Keratinocyte (primary cell): ENCODE data around the gene RALGAPA2. TPM values are rescaled to one million over a fixed set of nuclear protein-coding genes. Genes with fewer than 3 reads are reported as not detected.

ENCODE experiments used
- DNase-seq: peaks from one replicate; pipeline ENCODE4 v3.0.0-alpha.2; 2011; ENCODE audit warnings: low read depth, missing footprints, low spot score
- FAIRE-seq: peaks from 2 replicates; lab custom pipeline; 2011; peaks lifted over from hg19 to GRCh38; lab: Jason Lieb, UNC
- H2AFZ ChIP-seq: 2 replicates; pipeline ENCODE4 v1.6.0; 2012; ENCODE audit warnings: low read length, control low read depth, inconsistent platforms; ENCODE audit not compliant: control insufficient read depth
- H3K27ac ChIP-seq: 2 replicates; pipeline ENCODE4 v1.5.1; 2011; ENCODE audit warnings: low read length; ENCODE audit not compliant: control insufficient read depth, insufficient read depth
- H3K27me3 ChIP-seq: 3 replicates; pipeline ENCODE4 v1.6.0; 2011; ENCODE audit warnings: low read length; ENCODE audit not compliant: control insufficient read depth, insufficient read depth; ENCODE audit errors: extremely low read depth
- H3K36me3 ChIP-seq, 2 experiments: 2 replicates in 1 of 2; 3 replicates in 1 of 2; pipeline ENCODE4 v1.5.1; 2011; ENCODE audit warnings: low read length in 2 of 2, mild to moderate bottlenecking in 1 of 2; ENCODE audit not compliant: control insufficient read depth in 2 of 2, insufficient read depth in 2 of 2; ENCODE audit errors: extremely low read depth in 1 of 2
- H3K4me1 ChIP-seq: 3 replicates; pipeline ENCODE4 v1.5.1; 2011; ENCODE audit warnings: low read length; ENCODE audit not compliant: control insufficient read depth, insufficient read depth; ENCODE audit errors: extremely low read depth
- H3K4me2 ChIP-seq: 3 replicates; pipeline ENCODE4 v1.6.0; 2011; ENCODE audit warnings: low read depth, low read length; ENCODE audit not compliant: control insufficient read depth, insufficient read depth; ENCODE audit errors: extremely low read depth
- H3K4me3 ChIP-seq, 3 experiments: fragments of 200-600 bp in 1 of 3; sonication (generic) in 1 of 3; 2 replicates in 2 of 3; 3 replicates in 1 of 3; pipeline ENCODE4 v1.5.1; 2011 to 2016; ENCODE audit warnings: low read length in 3 of 3, mild to moderate bottlenecking in 3 of 3, control low read depth in 2 of 3, inconsistent platforms in 1 of 3, low read depth in 1 of 3, mixed read lengths in 1 of 3, mixed run types in 1 of 3, moderate library complexity in 1 of 3; ENCODE audit not compliant: control insufficient read depth in 2 of 3, insufficient read depth in 2 of 3; ENCODE audit errors: extremely low read depth in 1 of 3
- H3K79me2 ChIP-seq: 2 replicates; pipeline ENCODE4 v1.6.0; 2012; ENCODE audit warnings: low read length; ENCODE audit not compliant: control insufficient read depth, insufficient read depth
- H3K9ac ChIP-seq: 3 replicates; pipeline ENCODE4 v1.6.0; 2011; ENCODE audit warnings: low read length; ENCODE audit not compliant: control insufficient read depth, insufficient read depth; ENCODE audit errors: extremely low read depth
- H3K9me1 ChIP-seq: 3 replicates; pipeline ENCODE4 v1.6.0; 2011; ENCODE audit warnings: low read length; ENCODE audit not compliant: control insufficient read depth, insufficient read depth; ENCODE audit errors: extremely low read depth
- H3K9me3 ChIP-seq: 2 replicates; pipeline ENCODE4 v1.5.1; 2012; ENCODE audit warnings: low read depth, low read length; ENCODE audit not compliant: control insufficient read depth
- H4K20me1 ChIP-seq: 3 replicates; pipeline ENCODE4 v1.6.0; 2011; ENCODE audit warnings: low read length; ENCODE audit not compliant: control insufficient read depth, insufficient read depth; ENCODE audit errors: extremely low read depth
- EZH2 ChIP-seq: IDR thresholded peaks from one replicate; pipeline ENCODE4 v1.6.1; 2012; ENCODE audit warnings: inconsistent platforms, mild to moderate bottlenecking, low read length, moderate library complexity
- dilution Hi-C: fragments of 300-500 bp; cut with MboI; formaldehyde crosslinking; loops from one replicate; pipeline ENCODE4 v1.7.0; 2020; ENCODE audit warnings: low sequenced_read_pairs; ENCODE audit not compliant: extremely low pct_ligation_motif_present
- polyA plus RNA-seq, 5 experiments: library from polyadenylated mRNA; depleted of rRNA in 3 of 5; stranded (reverse) in 3 of 5; stranded (forward) in 1 of 5; unstranded in 1 of 5; fragments of >200 nt; gene quantifications; 1 replicate in 1 of 5; 2 replicates in 3 of 5; 3 replicates in 1 of 5; pipeline versions ENCODE4 v1.2.1 to v1.2.3, GENCODE V29; 2011 to 2012; ENCODE audit warnings: missing spikeins in 2 of 5, low read depth in 1 of 5, low replicate concordance in 1 of 5
- TF ChIP-seq, protein P1 (sequence below), 3 experiments: IDR thresholded peaks in 1 of 3; conservative IDR thresholded peaks in 1 of 3; optimal IDR thresholded peaks in 1 of 3; 2 replicates in 2 of 3; 3 replicates in 1 of 3; pipeline versions ENCODE3 to v1.5.1; 2011; ENCODE audit warnings: low read length in 3 of 3, mild to moderate bottlenecking in 3 of 3, moderate library complexity in 2 of 3, control low read depth in 1 of 3, inconsistent platforms in 1 of 3; ENCODE audit not compliant: insufficient read depth in 2 of 3; ENCODE audit errors: extremely low read depth in 1 of 3

RALGAPA2 gene
- polyA plus RNA-seq, 1 donor (not counting 4 experiments of a cell fraction or from before 2014, with no cell fraction given) = 3.2 TPM

DNA sequence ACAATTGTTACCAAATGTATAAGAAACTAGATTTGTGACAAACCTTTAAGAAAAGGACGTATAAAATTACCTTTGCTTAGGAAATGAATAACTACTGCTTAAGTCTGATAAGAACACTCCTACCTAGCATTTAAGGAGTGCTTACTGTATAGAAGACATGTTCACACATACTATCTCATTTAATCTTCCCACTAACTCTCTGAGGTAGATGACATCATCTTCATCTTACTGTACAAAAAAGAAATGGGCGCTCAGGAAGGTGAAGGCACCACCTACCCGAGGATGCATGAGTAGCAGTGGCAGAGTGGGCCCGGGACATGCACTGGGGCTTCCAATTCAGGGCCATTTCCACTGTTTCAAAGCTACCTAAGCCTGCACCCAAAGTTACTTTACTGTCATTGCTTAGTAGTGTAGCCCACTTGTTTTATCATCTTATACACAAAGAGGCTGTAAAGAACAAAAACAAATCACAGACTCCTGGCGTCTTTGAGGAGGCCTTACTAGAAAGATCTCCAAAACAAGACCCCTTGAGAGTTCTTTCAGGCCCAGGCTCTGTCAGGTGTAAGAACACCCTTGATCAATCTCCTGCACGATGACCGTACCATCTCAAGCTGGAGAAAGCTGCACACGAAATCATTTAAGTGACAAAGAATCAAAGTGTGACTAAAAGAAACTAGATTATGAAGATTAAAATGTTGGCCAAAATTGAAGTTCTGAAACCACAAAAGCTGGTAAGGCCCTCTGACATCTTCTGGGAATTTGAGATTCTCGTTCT, 216.5 kb downstream of the RALGAPA2 start:
- Histone ChIP-seq H3K9ac (no peak overlapping the region), H2AFZ (no peak overlapping the region), H3K79me2 (no peaks in the 10 kb centered on the region), H3K9me1 (no peaks in the 10 kb centered on the region), H3K27me3 (no peaks in the 10 kb centered on the region), H4K20me1 (no peaks in the 10 kb centered on the region), H3K36me3 (peaks cover 0 to 1% of the 10 kb centered on the region in 2 experiments), H3K27ac (no peak overlapping the region), H3K4me1 (peaks cover 6% of the 10 kb centered on the region), H3K4me3 (no peak overlapping the region), H3K9me3 (no peaks in the 10 kb centered on the region), H3K4me2 (no peak overlapping the region)
- dilution Hi-C loops = no loop called here
- no peak for TF ChIP-seq EZH2
- TF ChIP-seq, protein P1, sequence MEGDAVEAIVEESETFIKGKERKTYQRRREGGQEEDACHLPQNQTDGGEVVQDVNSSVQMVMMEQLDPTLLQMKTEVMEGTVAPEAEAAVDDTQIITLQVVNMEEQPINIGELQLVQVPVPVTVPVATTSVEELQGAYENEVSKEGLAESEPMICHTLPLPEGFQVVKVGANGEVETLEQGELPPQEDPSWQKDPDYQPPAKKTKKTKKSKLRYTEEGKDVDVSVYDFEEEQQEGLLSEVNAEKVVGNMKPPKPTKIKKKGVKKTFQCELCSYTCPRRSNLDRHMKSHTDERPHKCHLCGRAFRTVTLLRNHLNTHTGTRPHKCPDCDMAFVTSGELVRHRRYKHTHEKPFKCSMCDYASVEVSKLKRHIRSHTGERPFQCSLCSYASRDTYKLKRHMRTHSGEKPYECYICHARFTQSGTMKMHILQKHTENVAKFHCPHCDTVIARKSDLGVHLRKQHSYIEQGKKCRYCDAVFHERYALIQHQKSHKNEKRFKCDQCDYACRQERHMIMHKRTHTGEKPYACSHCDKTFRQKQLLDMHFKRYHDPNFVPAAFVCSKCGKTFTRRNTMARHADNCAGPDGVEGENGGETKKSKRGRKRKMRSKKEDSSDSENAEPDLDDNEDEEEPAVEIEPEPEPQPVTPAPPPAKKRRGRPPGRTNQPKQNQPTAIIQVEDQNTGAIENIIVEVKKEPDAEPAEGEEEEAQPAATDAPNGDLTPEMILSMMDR (optimal IDR thresholded peaks at IDR 0.05 in 1 of 3, IDR thresholded peaks at IDR 0.05 in 1 of 3, conservative IDR thresholded peaks at IDR 0.05 in 1 of 3; ENCODE audit: extremely low read depth in 1 of 3, insufficient read depth in 2 of 3, low read length in 3 of 3) = no peak
- FAIRE-seq (no peak), DNase-seq (no peak)

DNA sequence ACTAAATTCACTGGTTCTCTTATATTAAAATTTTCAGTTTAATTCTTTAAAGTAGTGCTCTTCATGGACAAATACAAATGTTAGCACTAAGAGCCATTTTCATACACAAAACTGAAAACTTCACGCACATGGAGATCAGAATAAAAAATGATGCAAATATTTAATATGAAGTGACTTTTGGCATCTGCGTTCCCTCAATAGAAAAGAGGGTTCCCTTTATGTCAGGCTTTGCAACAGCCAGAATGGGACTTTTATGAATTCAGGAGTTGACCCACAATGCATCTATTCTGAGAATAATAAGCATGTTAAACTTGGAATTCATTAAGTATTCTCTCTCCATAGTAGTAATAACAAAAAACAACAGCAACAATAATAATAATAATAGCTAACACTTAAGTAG, 218.7 kb downstream of the RALGAPA2 start:
- dilution Hi-C loops = no loop called here
- Histone ChIP-seq H3K27ac (no peak overlapping the region), H3K4me1 (peaks cover 6% of the 10 kb centered on the region), H3K9me1 (no peaks in the 10 kb centered on the region), H3K9ac (no peak overlapping the region), H3K36me3 (peaks cover 0 to 1% of the 10 kb centered on the region in 2 experiments), H2AFZ (no peak overlapping the region), H3K27me3 (no peaks in the 10 kb centered on the region), H3K9me3 (no peaks in the 10 kb centered on the region), H4K20me1 (no peaks in the 10 kb centered on the region), H3K4me2 (no peak overlapping the region), H3K4me3 (no peak overlapping the region), H3K79me2 (no peaks in the 10 kb centered on the region)
- FAIRE-seq = no peak
- no peak for DNase-seq
- no peak for TF ChIP-seq EZH2
- TF ChIP-seq, protein P1 (optimal IDR thresholded peaks at IDR 0.05 in 1 of 3, IDR thresholded peaks at IDR 0.05 in 1 of 3, conservative IDR thresholded peaks at IDR 0.05 in 1 of 3; ENCODE audit: extremely low read depth in 1 of 3, insufficient read depth in 2 of 3, low read length in 3 of 3) = no peak
